Gastrocnemius medialis (tissue), 4 donors: ENCODE measurements around the gene ANKH. TPM values are rescaled to one million over a fixed set of nuclear protein-coding genes. Genes with fewer than 3 reads are reported as not detected.

Experiments used
- ATAC-seq, 2 donors: fragments of 150-250 bp; one replicate each; pipeline ENCODE4 v1.9.1; 2016
- DNase-seq, 2 donors: peaks; one replicate each; pipeline ENCODE4 v3.0.0-alpha.2; 2019
- H3K27ac ChIP-seq, 4 donors: fragments of 200-600 bp; sonication (generic); 1 replicate in 1 of 4; 2 replicates in 3 of 4; pipeline ENCODE4 v1.5.1; 2016 to 2018; ENCODE audit warnings: mild to moderate bottlenecking in 2 of 4, moderate library complexity in 1 of 4
- H3K27me3 ChIP-seq, 3 donors: fragments of 200-600 bp; sonication (generic) in 2 of 3; 1 replicate in 1 of 3; 2 replicates in 2 of 3; pipeline versions ENCODE4 v1.5.1 to v1.6.0; 2016 to 2019; ENCODE audit warnings: mild to moderate bottlenecking in 1 of 3, moderate library complexity in 1 of 3
- H3K36me3 ChIP-seq, 2 donors: fragments of 200-600 bp; sonication (generic) in 1 of 2; one replicate each; pipeline ENCODE4 v1.5.1; 2017 to 2018
- H3K4me1 ChIP-seq, 2 donors: fragments of 200-600 bp; sonication (generic) in 1 of 2; one replicate each; pipeline ENCODE4 v1.5.1; 2016 to 2017; ENCODE audit warnings: mild to moderate bottlenecking in 2 of 2
- H3K4me3 ChIP-seq, 4 donors: fragments of 200-600 bp; sonication (generic) in 3 of 4; 1 replicate in 1 of 4; 2 replicates in 3 of 4; pipeline ENCODE4 v1.5.1; 2016 to 2019; ENCODE audit warnings: mild to moderate bottlenecking in 2 of 4
- H3K9me3 ChIP-seq, 3 donors: fragments of 200-600 bp; sonication (generic) in 2 of 3; 1 replicate in 1 of 3; 2 replicates in 2 of 3; pipeline ENCODE4 v1.5.1; 2016 to 2019
- POLR2A ChIP-seq, 2 donors: fragments of 450-650 bp; IDR thresholded peaks; one replicate each; pipeline ENCODE4 v1.6.1; 2017; ENCODE audit warnings: antibody characterized with exemption in 2 of 2, mild to moderate bottlenecking in 2 of 2, moderate library complexity in 2 of 2
- in situ Hi-C, 4 donors: fragments of 200-750 bp; cut with MboI; loops; one replicate each; pipeline versions ENCODE4 v1.15.0 to v1.8.0; 2017; ENCODE audit warnings: low sequenced_read_pairs in 4 of 4
- intact Hi-C: fragments of 100-400 bp; cut with DNase I; formaldehyde crosslinking; loops from one replicate; pipeline ENCODE4 v1.15.1; 2023; ENCODE audit warnings: low total_unique reads
- microRNA-seq, 2 donors: library from miRNA; unstranded; fragments of <30 nt; microRNA quantifications; one replicate each; pipeline ENCODE4, GENCODE V29; 2016; ENCODE audit warnings: borderline replicate concordance in 2 of 2
- total RNA-seq, 4 donors: library from RNA; depleted of rRNA; stranded (reverse); fragments of >200 nt; gene quantifications; one replicate each; pipeline versions ENCODE4 v1.1.0 to v1.2.3, GENCODE V29; 2016
- TF ChIP-seq, protein P1 (sequence below), 5 experiments: fragments of 450-650 bp in 3 of 5; fragments of 200-600 bp in 2 of 5; sonication (generic) in 2 of 5; IDR thresholded peaks in 4 of 5; conservative IDR thresholded peaks in 1 of 5; 1 replicate in 4 of 5; 2 replicates in 1 of 5; pipeline ENCODE4 v1.5.1; 2016 to 2019; ENCODE audit warnings: antibody characterized with exemption in 5 of 5, mild to moderate bottlenecking in 3 of 5, moderate library complexity in 3 of 5

Gene ANKH
- total RNA-seq, 4 donors from 2014 or later, result 33.5 to 52.1 (median 36.0) TPM

DNA sequence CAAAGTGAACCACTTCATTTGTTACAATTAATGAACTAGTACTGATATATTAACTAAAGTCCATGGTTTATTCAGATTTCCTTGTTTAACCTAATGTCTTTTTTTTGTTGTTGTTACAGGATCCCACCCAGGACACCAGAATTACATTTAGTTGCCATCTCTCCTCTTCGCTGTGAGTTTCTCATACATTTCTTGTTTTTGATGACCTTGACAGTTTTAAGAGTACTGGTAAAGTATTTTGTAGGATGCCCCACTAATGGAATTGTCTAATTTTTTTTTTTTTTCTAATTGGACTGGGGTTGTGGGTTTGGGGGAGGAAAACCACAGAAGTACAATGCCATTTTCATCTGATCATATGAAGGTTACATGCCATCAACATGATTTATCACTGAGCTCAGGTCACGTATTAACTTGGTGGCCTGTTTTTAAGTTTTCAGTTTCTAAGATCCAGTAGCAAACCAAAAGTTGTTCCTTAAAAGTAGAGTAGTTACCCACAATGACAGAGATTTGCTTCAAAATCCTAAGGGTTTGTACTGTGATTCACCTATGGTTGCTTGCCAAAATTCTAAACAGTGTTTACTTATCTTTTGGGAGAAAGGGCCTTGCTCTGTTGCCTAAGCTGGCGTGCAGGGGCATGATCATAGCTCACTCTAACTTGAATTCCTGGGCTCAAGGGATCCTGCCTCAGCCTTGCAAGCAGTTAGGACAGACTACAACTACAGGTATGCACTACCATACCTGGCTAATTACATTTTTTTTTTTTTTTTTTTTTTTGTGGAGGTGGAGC lies 211.6 kb downstream of the ANKH start:
- H3K9me3 ChIP-seq, result no peaks in the 10 kb centered on the region
- peaks cover 8 to 10% of the 10 kb centered on the region in 2 donors for H3K4me1 ChIP-seq
- intact Hi-C loops (loop anchor here (10.0 kb wide), 1 partner anchor 515 kb away; the partner anchor contains the start of gene TRIO), in situ Hi-C loops (loop anchor here in 1 of 4 donors (25.0 kb wide), 1 partner anchor 548 kb away; no protein-coding TSS in a partner anchor)
- TF ChIP-seq POLR2A (IDR thresholded peaks at IDR 0.05), result no peak
- TF ChIP-seq, protein P1, sequence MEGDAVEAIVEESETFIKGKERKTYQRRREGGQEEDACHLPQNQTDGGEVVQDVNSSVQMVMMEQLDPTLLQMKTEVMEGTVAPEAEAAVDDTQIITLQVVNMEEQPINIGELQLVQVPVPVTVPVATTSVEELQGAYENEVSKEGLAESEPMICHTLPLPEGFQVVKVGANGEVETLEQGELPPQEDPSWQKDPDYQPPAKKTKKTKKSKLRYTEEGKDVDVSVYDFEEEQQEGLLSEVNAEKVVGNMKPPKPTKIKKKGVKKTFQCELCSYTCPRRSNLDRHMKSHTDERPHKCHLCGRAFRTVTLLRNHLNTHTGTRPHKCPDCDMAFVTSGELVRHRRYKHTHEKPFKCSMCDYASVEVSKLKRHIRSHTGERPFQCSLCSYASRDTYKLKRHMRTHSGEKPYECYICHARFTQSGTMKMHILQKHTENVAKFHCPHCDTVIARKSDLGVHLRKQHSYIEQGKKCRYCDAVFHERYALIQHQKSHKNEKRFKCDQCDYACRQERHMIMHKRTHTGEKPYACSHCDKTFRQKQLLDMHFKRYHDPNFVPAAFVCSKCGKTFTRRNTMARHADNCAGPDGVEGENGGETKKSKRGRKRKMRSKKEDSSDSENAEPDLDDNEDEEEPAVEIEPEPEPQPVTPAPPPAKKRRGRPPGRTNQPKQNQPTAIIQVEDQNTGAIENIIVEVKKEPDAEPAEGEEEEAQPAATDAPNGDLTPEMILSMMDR (IDR thresholded peaks at IDR 0.05 in 4 of 5, conservative IDR thresholded peaks at IDR 0.05 in 1 of 5), result no peak
- no peak overlapping the region for H3K4me3 ChIP-seq
- ATAC-seq, result no peak
- H3K36me3 ChIP-seq, result no peaks in the 10 kb centered on the region
- DNase-seq, result no peak
- H3K27ac ChIP-seq, result no peak overlapping the region
- no peaks in the 10 kb centered on the region for H3K27me3 ChIP-seq

DNA sequence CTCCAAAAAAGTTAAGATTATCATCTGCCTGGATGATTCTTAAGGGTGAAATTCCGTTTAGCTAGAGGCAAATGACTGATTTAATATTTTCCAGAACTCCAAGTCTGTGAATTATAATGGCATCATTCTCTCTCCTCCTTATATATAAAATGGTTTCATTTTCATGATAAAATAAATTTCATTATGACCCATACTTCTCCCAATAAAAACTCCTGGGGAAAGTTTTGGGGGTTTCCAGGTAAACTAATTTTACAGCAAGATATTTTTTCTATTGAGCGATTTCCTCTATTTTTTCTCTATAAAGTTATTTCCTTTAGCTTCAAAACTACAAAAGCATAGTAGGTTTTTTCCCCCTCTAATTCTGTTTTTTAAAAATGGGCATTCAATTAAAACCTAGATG lies 214.7 kb downstream of the ANKH start:
- no peaks in the 10 kb centered on the region for H3K9me3 ChIP-seq
- H3K4me1 ChIP-seq, result no peaks in the 10 kb centered on the region
- no peaks in the 10 kb centered on the region for H3K27me3 ChIP-seq
- no peak overlapping the region for H3K27ac ChIP-seq
- DNase-seq (no peak), ATAC-seq (no peak)
- H3K36me3 ChIP-seq, result no peaks in the 10 kb centered on the region
- H3K4me3 ChIP-seq, result no peak overlapping the region
- intact Hi-C loops (no loop called here), in situ Hi-C loops (loop anchor here in 1 of 4 donors (25.0 kb wide), 1 partner anchor 545 kb away; no protein-coding TSS in a partner anchor)
- TF ChIP-seq, protein P1 (IDR thresholded peaks at IDR 0.05 in 4 of 5, conservative IDR thresholded peaks at IDR 0.05 in 1 of 5), result no peak
- TF ChIP-seq POLR2A (IDR thresholded peaks at IDR 0.05), result no peak

DNA sequence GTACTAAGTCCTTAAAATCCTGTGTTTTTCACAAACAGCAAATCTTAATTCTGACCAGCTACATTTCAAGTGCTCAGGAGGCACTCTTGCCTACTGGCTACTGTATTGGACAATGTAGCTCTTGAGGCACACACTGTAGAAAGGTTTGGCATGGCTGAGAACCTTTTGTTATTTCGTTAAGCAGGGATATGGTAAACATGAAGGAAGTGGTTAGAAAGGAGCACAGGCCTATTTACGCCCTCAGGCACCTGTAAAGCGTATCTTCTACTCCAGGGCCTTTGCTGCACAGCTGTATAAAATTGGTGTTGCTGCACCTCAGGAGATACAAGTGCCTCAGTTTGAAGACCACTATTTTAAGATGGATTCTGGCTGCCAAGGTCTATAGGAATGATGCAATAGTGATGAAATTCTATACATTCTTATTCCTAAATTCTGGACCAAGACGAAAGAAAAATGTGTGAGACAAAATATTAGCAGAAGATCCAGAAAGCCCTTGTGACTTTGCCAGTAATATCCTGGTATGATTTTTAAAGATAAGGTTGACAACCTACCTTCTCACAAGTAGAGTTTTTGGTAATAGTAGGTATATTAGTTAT lies 216.3 kb downstream of the ANKH start:
- DNase-seq (no peak), ATAC-seq (no peak)
- no peaks in the 10 kb centered on the region for H3K36me3 ChIP-seq
- no peaks in the 10 kb centered on the region for H3K4me1 ChIP-seq
- H3K27ac ChIP-seq, result no peak overlapping the region
- TF ChIP-seq, protein P1 (IDR thresholded peaks at IDR 0.05 in 4 of 5, conservative IDR thresholded peaks at IDR 0.05 in 1 of 5), result no peak
- no peak for TF ChIP-seq POLR2A (IDR thresholded peaks at IDR 0.05)
- no peaks in the 10 kb centered on the region for H3K9me3 ChIP-seq
- H3K27me3 ChIP-seq, result peaks cover 0 to 4% (median 0%) of the 10 kb centered on the region in 3 donors
- in situ Hi-C loops, result loop anchor here in 1 of 4 donors (25.0 kb wide), 1 partner anchor 543 kb away; no protein-coding TSS in a partner anchor
- H3K4me3 ChIP-seq, result no peak overlapping the region
- intact Hi-C loops, result no loop called here

Small RNA genes lying within 50 kb of the gene (microRNA-seq; reads per million reads assigned to microRNA genes)
- gene MIR4637, result 0 reads per million in 2 donors

Other genes starting within 250 kb of the ANKH start
- gene OTULIN, start 207.1 kb downstream of the ANKH start, total RNA-seq, result 10 to 100 TPM; 15.1 to 28.3 (median 20.2) TPM